Measurements from ENCODE around the gene IMMP2L.

- TF ChIP-seq CTCF (IDR thresholded peaks at IDR 0.05) (no peak), KAT7 (CRISPR knock-in tag; IDR thresholded peaks at IDR 0.05; ENCODE audit: borderline replicate concordance) (no peak), JUN (CRISPR knock-in tag; IDR thresholded peaks at IDR 0.05) (no peak), ATF2 (CRISPR knock-in tag; IDR thresholded peaks at IDR 0.05; ENCODE audit: borderline replicate concordance, low read depth) (no peak), ZNF423 (CRISPR knock-in tag; IDR thresholded peaks at IDR 0.05) (no peak)
Measured at GRCh38 chr7:110863258-110863657, 699.0 kb downstream of the IMMP2L start.

Measured in WTC11 (cell line).